Measurements from ENCODE around the gene TTC3. TPM values are rescaled to one million over a fixed set of nuclear protein-coding genes. Genes with fewer than 3 reads are reported as not detected.

The TTC3 gene
- total RNA-seq, 4 donors from 2014 or later = 97.5 to 226 (median 144) TPM

DNA sequence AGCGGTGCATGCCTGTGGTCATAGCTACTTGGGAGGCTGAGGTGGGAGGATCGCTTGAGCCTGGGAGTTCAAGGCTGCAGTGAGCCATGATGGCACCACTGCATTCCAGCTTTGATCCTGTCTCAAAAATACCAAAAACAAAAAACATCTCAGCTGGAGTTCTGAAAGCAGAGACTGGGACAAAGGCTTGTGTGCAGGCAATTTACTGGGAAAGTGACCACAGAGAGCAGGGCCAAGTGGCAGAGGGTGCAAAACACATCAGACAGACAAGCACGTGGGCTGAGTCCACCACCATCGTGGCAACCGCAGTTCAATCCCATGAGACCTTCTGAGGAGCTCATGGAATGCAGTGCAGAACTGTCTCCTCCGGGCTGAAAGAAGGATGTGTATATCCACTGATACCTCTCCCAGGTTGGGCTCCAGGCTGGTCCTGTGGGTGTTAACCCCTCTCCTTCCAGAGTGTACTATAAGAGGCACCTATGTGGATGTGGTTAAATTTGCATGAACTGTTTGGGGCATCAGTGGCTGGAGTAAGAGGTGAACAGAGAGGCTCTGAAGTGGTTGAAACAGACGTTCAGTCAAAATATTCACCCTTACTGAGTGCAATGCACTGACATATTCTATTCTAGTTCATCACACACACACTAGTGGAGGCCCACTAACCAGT is 11.0 kb upstream of the TTC3 start:
- Histone ChIP-seq H3K36me3 (no peaks in the 10 kb centered on the region), H3K4me1 (no peaks in the 10 kb centered on the region), H3K9me3 (no peaks in the 10 kb centered on the region), H3K27me3 (no peaks in the 10 kb centered on the region), H3K27ac (no peak overlapping the region), H3K4me3 (no peak overlapping the region)
- DNase-seq = no peak
- TF ChIP-seq CTCF (IDR thresholded peaks at IDR 0.05) = no peak
- TF ChIP-seq POLR2A (IDR thresholded peaks at IDR 0.05) = no peak

- H3K36me3 ChIP-seq = no peaks in the 10 kb centered on the region
- TF ChIP-seq POLR2A (IDR thresholded peaks at IDR 0.05) (no peak), CTCF (IDR thresholded peaks at IDR 0.05) (no peak)
- DNase-seq = no peak
- no peaks in the 10 kb centered on the region for H3K9me3 ChIP-seq
- H3K4me1 ChIP-seq = no peaks in the 10 kb centered on the region
- no peaks in the 10 kb centered on the region for H3K27me3 ChIP-seq
- H3K27ac ChIP-seq = no peak overlapping the region
- no peak overlapping the region for H3K4me3 ChIP-seq
Measured at GRCh38 chr21:37062593-37062935, 10.5 kb upstream of the TTC3 start.

DNA sequence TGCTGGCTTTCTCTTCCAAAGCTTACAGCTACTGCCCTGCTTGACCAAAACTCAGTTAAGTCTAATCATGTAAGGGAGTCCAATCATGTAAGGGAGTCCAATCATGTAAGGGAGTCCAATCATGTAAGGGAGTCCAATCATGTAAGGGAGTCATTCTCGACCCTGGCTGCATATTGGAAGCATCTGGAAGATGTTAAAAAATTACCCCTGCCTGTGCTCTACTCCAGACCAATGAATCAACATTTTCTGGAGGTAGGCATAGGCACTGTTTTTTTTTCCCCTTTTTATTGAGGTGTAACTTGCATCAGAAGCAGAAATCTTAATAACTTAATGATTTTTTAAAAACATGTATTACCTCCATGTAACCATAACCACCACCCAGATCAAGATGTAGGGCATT is 9.6 kb upstream of the TTC3 start:
- Histone ChIP-seq H3K36me3 (peaks cover 0 to 2% (median 0%) of the 10 kb centered on the region in 3 donors), H3K27ac (no peak overlapping the region), H3K4me3 (no peak overlapping the region), H3K4me1 (no peaks in the 10 kb centered on the region), H3K9me3 (no peaks in the 10 kb centered on the region), H3K27me3 (no peaks in the 10 kb centered on the region)
- TF ChIP-seq POLR2A (IDR thresholded peaks at IDR 0.05) (no peak), CTCF (IDR thresholded peaks at IDR 0.05) (no peak)
- no peak for DNase-seq

- H3K9me3 ChIP-seq = no peaks in the 10 kb centered on the region
- no peak overlapping the region for H3K4me3 ChIP-seq
- no peak for DNase-seq
- no peaks in the 10 kb centered on the region for H3K27me3 ChIP-seq
- no peak overlapping the region for H3K27ac ChIP-seq
- peaks cover 0 to 8% (median 0%) of the 10 kb centered on the region in 3 donors for H3K36me3 ChIP-seq
- TF ChIP-seq POLR2A (IDR thresholded peaks at IDR 0.05) (no peak), CTCF (IDR thresholded peaks at IDR 0.05) (no peak)
- H3K4me1 ChIP-seq = no peaks in the 10 kb centered on the region
Measured at GRCh38 chr21:37064841-37065240, 8.2 kb upstream of the TTC3 start.

DNA sequence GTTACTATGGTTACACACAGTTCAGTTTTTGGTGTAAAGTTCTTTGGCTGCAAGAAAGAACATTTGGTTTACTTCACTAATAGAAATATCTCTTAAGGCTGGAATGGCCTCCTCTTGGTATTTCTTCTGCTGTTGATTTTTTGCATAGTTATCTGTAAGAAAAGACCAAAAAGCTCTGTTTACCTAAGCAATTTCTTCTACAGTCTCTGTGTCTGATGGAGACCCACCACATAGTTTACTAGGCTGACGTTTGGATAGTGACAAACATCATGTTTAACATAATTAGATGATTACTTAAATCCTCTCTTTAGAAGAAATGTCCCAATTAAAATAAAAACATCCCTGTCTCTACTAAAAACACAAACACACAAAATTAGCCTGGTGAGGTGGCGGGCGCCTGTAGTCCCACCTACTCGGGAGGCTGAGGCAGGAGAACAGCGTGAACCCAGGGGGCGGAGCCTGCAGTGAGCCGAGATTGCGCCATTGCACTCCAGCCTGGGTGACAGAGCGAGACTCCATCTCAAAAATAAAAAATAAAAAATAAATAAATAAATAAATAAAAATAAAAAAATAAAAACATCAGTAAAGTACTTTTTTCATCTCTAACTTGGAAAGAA is 7.4 kb upstream of the TTC3 start:
- Histone ChIP-seq H3K4me3 (no peak overlapping the region), H3K4me1 (no peaks in the 10 kb centered on the region), H3K9me3 (no peaks in the 10 kb centered on the region), H3K27ac (no peak overlapping the region), H3K27me3 (no peaks in the 10 kb centered on the region), H3K36me3 (peaks cover 0 to 8% (median 0%) of the 10 kb centered on the region in 3 donors)
- no peak for DNase-seq
- no peak for TF ChIP-seq CTCF (IDR thresholded peaks at IDR 0.05)
- TF ChIP-seq POLR2A (IDR thresholded peaks at IDR 0.05) = no peak
